Keratinocyte (primary cell): ENCODE data around the gene ADGRG2.

ENCODE experiments used
- EZH2 ChIP-seq: IDR thresholded peaks from one replicate; pipeline ENCODE4 v1.6.1; 2012; ENCODE audit warnings: inconsistent platforms, mild to moderate bottlenecking, low read length, moderate library complexity
- TF ChIP-seq, protein P1 (sequence below), 3 experiments: IDR thresholded peaks in 1 of 3; conservative IDR thresholded peaks in 1 of 3; optimal IDR thresholded peaks in 1 of 3; 2 replicates in 2 of 3; 3 replicates in 1 of 3; pipeline versions ENCODE3 to v1.5.1; 2011; ENCODE audit warnings: low read length in 3 of 3, mild to moderate bottlenecking in 3 of 3, moderate library complexity in 2 of 3, control low read depth in 1 of 3, inconsistent platforms in 1 of 3; ENCODE audit not compliant: insufficient read depth in 2 of 3; ENCODE audit errors: extremely low read depth in 1 of 3

DNA sequence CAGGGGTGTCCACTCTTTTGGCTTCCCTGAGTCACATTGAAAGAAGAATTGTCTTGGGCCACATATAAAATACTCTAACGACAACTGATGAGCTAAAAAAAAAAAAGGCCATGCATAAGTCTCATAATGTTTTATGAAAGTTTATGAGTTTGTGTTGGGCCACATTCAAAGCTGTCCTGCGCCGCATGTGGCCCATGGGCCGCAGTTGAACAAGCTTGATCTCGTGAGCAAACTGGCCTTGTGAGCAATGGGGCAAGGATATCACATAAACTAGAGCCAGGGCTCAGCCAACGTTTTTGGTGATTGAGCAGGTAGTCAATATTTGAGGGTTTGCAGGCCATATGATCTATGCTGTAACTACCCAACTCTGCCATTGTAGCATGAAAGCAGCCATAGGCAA, 93.7 kb downstream of the ADGRG2 start:
- TF ChIP-seq, protein P1, sequence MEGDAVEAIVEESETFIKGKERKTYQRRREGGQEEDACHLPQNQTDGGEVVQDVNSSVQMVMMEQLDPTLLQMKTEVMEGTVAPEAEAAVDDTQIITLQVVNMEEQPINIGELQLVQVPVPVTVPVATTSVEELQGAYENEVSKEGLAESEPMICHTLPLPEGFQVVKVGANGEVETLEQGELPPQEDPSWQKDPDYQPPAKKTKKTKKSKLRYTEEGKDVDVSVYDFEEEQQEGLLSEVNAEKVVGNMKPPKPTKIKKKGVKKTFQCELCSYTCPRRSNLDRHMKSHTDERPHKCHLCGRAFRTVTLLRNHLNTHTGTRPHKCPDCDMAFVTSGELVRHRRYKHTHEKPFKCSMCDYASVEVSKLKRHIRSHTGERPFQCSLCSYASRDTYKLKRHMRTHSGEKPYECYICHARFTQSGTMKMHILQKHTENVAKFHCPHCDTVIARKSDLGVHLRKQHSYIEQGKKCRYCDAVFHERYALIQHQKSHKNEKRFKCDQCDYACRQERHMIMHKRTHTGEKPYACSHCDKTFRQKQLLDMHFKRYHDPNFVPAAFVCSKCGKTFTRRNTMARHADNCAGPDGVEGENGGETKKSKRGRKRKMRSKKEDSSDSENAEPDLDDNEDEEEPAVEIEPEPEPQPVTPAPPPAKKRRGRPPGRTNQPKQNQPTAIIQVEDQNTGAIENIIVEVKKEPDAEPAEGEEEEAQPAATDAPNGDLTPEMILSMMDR (optimal IDR thresholded peaks at IDR 0.05 in 1 of 3, IDR thresholded peaks at IDR 0.05 in 1 of 3, conservative IDR thresholded peaks at IDR 0.05 in 1 of 3; ENCODE audit: extremely low read depth in 1 of 3, insufficient read depth in 2 of 3, low read length in 3 of 3), result no peak
- no peak for TF ChIP-seq EZH2
